ENCODE data around the gene SMIM44. TPM values are rescaled to one million over a fixed set of nuclear protein-coding genes. Genes with fewer than 3 reads are reported as not detected.
A peak's percentile ranks its signal among the peaks of the same experiment; 100 is the strongest.

Gene SMIM44
- total and polyA plus RNA-seq, 9 of the 15 experiments (the other 6 are each of a cell fraction or from before 2014, with no cell fraction given): not detected

GRCh38 chr19:3508771-3509535 lies 25.7 kb upstream of the SMIM44 start (continued):
- TF ChIP-seq POLR2G (IDR thresholded peaks at IDR 0.05; ENCODE audit: low read depth, low read length) (0 out of 2 replicates have a peak, but pooled peaks have one; percentile 22), ZFP91 (CRISPR knock-in tag; IDR thresholded peaks at IDR 0.05) (no peak), MAX (CRISPR knock-in tag; IDR thresholded peaks at IDR 0.05) (peak; percentile 36; the same call in 1 of the 2 replicates), TRIM28 (IDR thresholded peaks at IDR 0.05) (no peak), SMAD1 (IDR thresholded peaks at IDR 0.05; ENCODE audit: low read depth, low read length, partially characterized antibody) (no peak), CSDE1 (IDR thresholded peaks at IDR 0.05) (no peak), LARP7 (IDR thresholded peaks at IDR 0.05) (no peak), RBM34 (IDR thresholded peaks at IDR 0.05; ENCODE audit: borderline replicate concordance, insufficient read depth, low read length) (no peak), NR2F6 (CRISPR knock-in tag; IDR thresholded peaks at IDR 0.05) (no peak), POLR3A (IDR thresholded peaks at IDR 0.05; ENCODE audit: borderline replicate concordance, extremely low read depth, insufficient read depth, insufficient read length) (no peak), RBFOX2 (IDR thresholded peaks at IDR 0.05; ENCODE audit: low read depth, low read length) (peak; percentile 39; the same call in 1 of the 2 replicates), HDAC6 (IDR thresholded peaks at IDR 0.05; ENCODE audit: low read depth, low read length) (no peak), ZC3H4 (CRISPR knock-in tag; IDR thresholded peaks at IDR 0.05; ENCODE audit: borderline replicate concordance) (no peak), ZNF766 (CRISPR knock-in tag; conservative IDR thresholded peaks at IDR 0.05) (no peak), MAZ (CRISPR knock-in tag; conservative IDR thresholded peaks at IDR 0.05 in 1 of 2, IDR thresholded peaks at IDR 0.05 in 1 of 2) (no peak)
- TF ChIP-seq, protein P1, sequence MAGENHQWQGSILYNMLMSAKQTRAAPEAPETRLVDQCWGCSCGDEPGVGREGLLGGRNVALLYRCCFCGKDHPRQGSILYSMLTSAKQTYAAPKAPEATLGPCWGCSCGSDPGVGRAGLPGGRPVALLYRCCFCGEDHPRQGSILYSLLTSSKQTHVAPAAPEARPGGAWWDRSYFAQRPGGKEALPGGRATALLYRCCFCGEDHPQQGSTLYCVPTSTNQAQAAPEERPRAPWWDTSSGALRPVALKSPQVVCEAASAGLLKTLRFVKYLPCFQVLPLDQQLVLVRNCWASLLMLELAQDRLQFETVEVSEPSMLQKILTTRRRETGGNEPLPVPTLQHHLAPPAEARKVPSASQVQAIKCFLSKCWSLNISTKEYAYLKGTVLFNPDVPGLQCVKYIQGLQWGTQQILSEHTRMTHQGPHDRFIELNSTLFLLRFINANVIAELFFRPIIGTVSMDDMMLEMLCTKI (IDR thresholded peaks at IDR 0.05; ENCODE audit: partially characterized antibody): no peak
- TF ChIP-seq, protein P2, sequence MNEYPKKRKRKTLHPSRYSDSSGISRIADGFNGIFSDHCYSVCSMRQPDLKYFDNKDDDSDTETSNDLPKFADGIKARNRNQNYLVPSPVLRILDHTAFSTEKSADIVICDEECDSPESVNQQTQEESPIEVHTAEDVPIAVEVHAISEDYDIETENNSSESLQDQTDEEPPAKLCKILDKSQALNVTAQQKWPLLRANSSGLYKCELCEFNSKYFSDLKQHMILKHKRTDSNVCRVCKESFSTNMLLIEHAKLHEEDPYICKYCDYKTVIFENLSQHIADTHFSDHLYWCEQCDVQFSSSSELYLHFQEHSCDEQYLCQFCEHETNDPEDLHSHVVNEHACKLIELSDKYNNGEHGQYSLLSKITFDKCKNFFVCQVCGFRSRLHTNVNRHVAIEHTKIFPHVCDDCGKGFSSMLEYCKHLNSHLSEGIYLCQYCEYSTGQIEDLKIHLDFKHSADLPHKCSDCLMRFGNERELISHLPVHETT (CRISPR knock-in tag; conservative IDR thresholded peaks at IDR 0.05 in 1 of 2, IDR thresholded peaks at IDR 0.05 in 1 of 2): no peak
- TF ChIP-seq, protein P3, sequence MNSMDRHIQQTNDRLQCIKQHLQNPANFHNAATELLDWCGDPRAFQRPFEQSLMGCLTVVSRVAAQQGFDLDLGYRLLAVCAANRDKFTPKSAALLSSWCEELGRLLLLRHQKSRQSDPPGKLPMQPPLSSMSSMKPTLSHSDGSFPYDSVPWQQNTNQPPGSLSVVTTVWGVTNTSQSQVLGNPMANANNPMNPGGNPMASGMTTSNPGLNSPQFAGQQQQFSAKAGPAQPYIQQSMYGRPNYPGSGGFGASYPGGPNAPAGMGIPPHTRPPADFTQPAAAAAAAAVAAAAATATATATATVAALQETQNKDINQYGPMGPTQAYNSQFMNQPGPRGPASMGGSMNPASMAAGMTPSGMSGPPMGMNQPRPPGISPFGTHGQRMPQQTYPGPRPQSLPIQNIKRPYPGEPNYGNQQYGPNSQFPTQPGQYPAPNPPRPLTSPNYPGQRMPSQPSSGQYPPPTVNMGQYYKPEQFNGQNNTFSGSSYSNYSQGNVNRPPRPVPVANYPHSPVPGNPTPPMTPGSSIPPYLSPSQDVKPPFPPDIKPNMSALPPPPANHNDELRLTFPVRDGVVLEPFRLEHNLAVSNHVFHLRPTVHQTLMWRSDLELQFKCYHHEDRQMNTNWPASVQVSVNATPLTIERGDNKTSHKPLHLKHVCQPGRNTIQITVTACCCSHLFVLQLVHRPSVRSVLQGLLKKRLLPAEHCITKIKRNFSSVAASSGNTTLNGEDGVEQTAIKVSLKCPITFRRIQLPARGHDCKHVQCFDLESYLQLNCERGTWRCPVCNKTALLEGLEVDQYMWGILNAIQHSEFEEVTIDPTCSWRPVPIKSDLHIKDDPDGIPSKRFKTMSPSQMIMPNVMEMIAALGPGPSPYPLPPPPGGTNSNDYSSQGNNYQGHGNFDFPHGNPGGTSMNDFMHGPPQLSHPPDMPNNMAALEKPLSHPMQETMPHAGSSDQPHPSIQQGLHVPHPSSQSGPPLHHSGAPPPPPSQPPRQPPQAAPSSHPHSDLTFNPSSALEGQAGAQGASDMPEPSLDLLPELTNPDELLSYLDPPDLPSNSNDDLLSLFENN (IDR thresholded peaks at IDR 0.05; ENCODE audit: low read depth in 2 of 2, low read length in 2 of 2): no peak

Measured in K562 (cell line).